OCI-LY1 (cell line): ENCODE measurements around the gene KCNH1.

Experiments used
- H2AFZ ChIP-seq: fragments of 200-600 bp; sonication (generic), shearing (Covaris generic); 2 replicates; pipeline ENCODE4 v1.6.0; 2014; ENCODE audit warnings: antibody characterized with exemption, mild to moderate bottlenecking, low read length
- H3F3A ChIP-seq: fragments of 200-600 bp; sonication (generic), shearing (Covaris generic); 2 replicates; pipeline ENCODE4 v1.6.0; 2014; ENCODE audit warnings: mild to moderate bottlenecking, antibody characterized with exemption, low read length, moderate library complexity; ENCODE audit not compliant: insufficient read depth
- H3K27ac ChIP-seq: fragments of 200-600 bp; sonication (generic); 2 replicates; pipeline ENCODE4 v1.5.1; 2014; ENCODE audit warnings: low read length, mixed run types, mild to moderate bottlenecking, low read depth; ENCODE audit not compliant: poor library complexity, severe bottlenecking
- H3K27me3 ChIP-seq: fragments of 200-600 bp; sonication (generic); 2 replicates; pipeline ENCODE4 v1.6.0; 2014; ENCODE audit warnings: antibody characterized with exemption, mild to moderate bottlenecking, low read length, moderate library complexity; ENCODE audit not compliant: insufficient read depth
- H3K36me3 ChIP-seq: fragments of 200-600 bp; sonication (generic); 2 replicates; pipeline ENCODE4 v1.6.1; 2014; ENCODE audit warnings: mild to moderate bottlenecking, antibody characterized with exemption, low read length, moderate library complexity, mixed read lengths; ENCODE audit not compliant: insufficient read depth
- H3K4me1 ChIP-seq: fragments of 200-600 bp; sonication (generic); 2 replicates; pipeline ENCODE4 v1.5.1; 2014; ENCODE audit warnings: mild to moderate bottlenecking, low read length, moderate library complexity; ENCODE audit not compliant: insufficient read depth, severe bottlenecking
- H3K4me2 ChIP-seq: fragments of 200-600 bp; sonication (generic), shearing (Covaris generic); 2 replicates; pipeline ENCODE4 v1.6.1; 2014; ENCODE audit warnings: low read length
- H3K4me3 ChIP-seq: fragments of 200-600 bp; sonication (generic); 2 replicates; pipeline ENCODE4 v1.5.1; 2014; ENCODE audit warnings: low read length, low read depth, mild to moderate bottlenecking, mixed read lengths; ENCODE audit not compliant: poor library complexity, severe bottlenecking
- H3K79me2 ChIP-seq: fragments of 200-600 bp; shearing (Covaris generic); 2 replicates; pipeline ENCODE4 v1.6.1; 2016; ENCODE audit warnings: mixed run types, low read length, mixed read lengths; ENCODE audit not compliant: insufficient read depth
- H3K9ac ChIP-seq: fragments of 200-600 bp; sonication (generic), shearing (Covaris generic); 2 replicates; pipeline ENCODE4 v1.6.1; 2014; ENCODE audit warnings: mild to moderate bottlenecking, low read length, mixed read lengths
- H3K9me2 ChIP-seq: fragments of 200-600 bp; sonication (generic), shearing (Covaris generic); 2 replicates; pipeline ENCODE4 v1.6.1; 2014; ENCODE audit warnings: low read depth, mild to moderate bottlenecking, low read length, mixed read lengths
- H3K9me3 ChIP-seq: fragments of 200-600 bp; shearing (Covaris generic); 2 replicates; pipeline ENCODE4 v1.6.1; 2014; ENCODE audit warnings: low read length, mixed read lengths
- H4K20me1 ChIP-seq: fragments of 200-600 bp; sonication (generic), shearing (Covaris generic); 2 replicates; pipeline ENCODE4 v1.6.0; 2016; ENCODE audit warnings: mild to moderate bottlenecking, low read length; ENCODE audit not compliant: insufficient read depth
- EZH2 ChIP-seq: fragments of 200-600 bp; sonication (generic), shearing (Covaris generic); IDR thresholded peaks from 2 replicates; pipeline ENCODE4 v1.8.0; 2017; ENCODE audit warnings: borderline replicate concordance, mixed run types, mild to moderate bottlenecking, antibody characterized with exemption, low read length, moderate library complexity, mixed read lengths
- TF ChIP-seq, protein P1 (sequence below): fragments of 200-600 bp; sonication (generic), shearing (Covaris generic); IDR thresholded peaks from 2 replicates; pipeline ENCODE4 v1.5.1; 2017; ENCODE audit warnings: mild to moderate bottlenecking, antibody characterized with exemption, low read length, moderate library complexity, mixed read lengths

The KCNH1 gene

GRCh38 chr1:210635108-210635507, 498.8 kb downstream of the KCNH1 start:
- no peak overlapping the region for H3K4me3 ChIP-seq
- H2AFZ ChIP-seq = no peak overlapping the region
- no peaks in the 10 kb centered on the region for H3K36me3 ChIP-seq
- H4K20me1 ChIP-seq = no peaks in the 10 kb centered on the region
- no peaks in the 10 kb centered on the region for H3F3A ChIP-seq
- no peaks in the 10 kb centered on the region for H3K27me3 ChIP-seq
- no peaks in the 10 kb centered on the region for H3K9me2 ChIP-seq
- no peaks in the 10 kb centered on the region for H3K4me1 ChIP-seq
- H3K9ac ChIP-seq = no peak overlapping the region
- TF ChIP-seq, protein P1, sequence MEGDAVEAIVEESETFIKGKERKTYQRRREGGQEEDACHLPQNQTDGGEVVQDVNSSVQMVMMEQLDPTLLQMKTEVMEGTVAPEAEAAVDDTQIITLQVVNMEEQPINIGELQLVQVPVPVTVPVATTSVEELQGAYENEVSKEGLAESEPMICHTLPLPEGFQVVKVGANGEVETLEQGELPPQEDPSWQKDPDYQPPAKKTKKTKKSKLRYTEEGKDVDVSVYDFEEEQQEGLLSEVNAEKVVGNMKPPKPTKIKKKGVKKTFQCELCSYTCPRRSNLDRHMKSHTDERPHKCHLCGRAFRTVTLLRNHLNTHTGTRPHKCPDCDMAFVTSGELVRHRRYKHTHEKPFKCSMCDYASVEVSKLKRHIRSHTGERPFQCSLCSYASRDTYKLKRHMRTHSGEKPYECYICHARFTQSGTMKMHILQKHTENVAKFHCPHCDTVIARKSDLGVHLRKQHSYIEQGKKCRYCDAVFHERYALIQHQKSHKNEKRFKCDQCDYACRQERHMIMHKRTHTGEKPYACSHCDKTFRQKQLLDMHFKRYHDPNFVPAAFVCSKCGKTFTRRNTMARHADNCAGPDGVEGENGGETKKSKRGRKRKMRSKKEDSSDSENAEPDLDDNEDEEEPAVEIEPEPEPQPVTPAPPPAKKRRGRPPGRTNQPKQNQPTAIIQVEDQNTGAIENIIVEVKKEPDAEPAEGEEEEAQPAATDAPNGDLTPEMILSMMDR = no peak
- no peak for TF ChIP-seq EZH2
- no peaks in the 10 kb centered on the region for H3K79me2 ChIP-seq
- no peak overlapping the region for H3K4me2 ChIP-seq
- no peaks in the 10 kb centered on the region for H3K9me3 ChIP-seq
- no peak overlapping the region for H3K27ac ChIP-seq

- no peak overlapping the region for H2AFZ ChIP-seq
- no peaks in the 10 kb centered on the region for H3K27me3 ChIP-seq
- H3K4me1 ChIP-seq = no peaks in the 10 kb centered on the region
- H3K36me3 ChIP-seq = no peaks in the 10 kb centered on the region
- H3K79me2 ChIP-seq = no peaks in the 10 kb centered on the region
- no peak overlapping the region for H3K4me3 ChIP-seq
- H3K9ac ChIP-seq = no peak overlapping the region
- H3K4me2 ChIP-seq = no peak overlapping the region
- H3K9me2 ChIP-seq = no peaks in the 10 kb centered on the region
- TF ChIP-seq, protein P1 = no peak
- TF ChIP-seq EZH2 = no peak
- no peaks in the 10 kb centered on the region for H4K20me1 ChIP-seq
- no peaks in the 10 kb centered on the region for H3F3A ChIP-seq
- H3K9me3 ChIP-seq = no peaks in the 10 kb centered on the region
- no peak overlapping the region for H3K27ac ChIP-seq
Observed at GRCh38 chr1:210633636-210634035, 500.3 kb downstream of the KCNH1 start.

DNA sequence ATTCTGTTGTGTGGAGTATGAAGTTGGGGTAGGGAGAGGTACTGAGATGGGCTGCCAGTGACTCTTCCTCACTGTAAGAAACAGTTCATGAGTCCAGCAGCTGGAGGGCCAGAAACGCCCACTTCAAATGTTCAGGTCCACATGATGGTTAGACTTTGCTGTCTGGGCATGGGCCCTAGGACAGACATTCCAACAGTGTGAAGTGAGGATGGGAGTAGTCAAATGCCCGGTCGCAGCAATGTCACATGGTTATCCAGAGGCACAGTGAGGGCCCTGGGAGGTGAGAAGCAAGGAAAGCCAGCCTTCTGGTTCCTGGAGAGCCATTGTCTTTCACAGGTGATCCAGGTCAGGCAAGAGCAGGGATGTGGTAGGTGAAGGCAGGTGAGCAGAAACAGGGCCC, 500.8 kb downstream of the KCNH1 start:
- no peak for TF ChIP-seq EZH2
- TF ChIP-seq, protein P1 = no peak
- H3F3A ChIP-seq = no peaks in the 10 kb centered on the region
- no peaks in the 10 kb centered on the region for H3K79me2 ChIP-seq
- no peak overlapping the region for H3K9ac ChIP-seq
- H3K9me2 ChIP-seq = no peaks in the 10 kb centered on the region
- H3K36me3 ChIP-seq = no peaks in the 10 kb centered on the region
- no peaks in the 10 kb centered on the region for H3K9me3 ChIP-seq
- H3K27me3 ChIP-seq = no peaks in the 10 kb centered on the region
- H4K20me1 ChIP-seq = no peaks in the 10 kb centered on the region
- no peak overlapping the region for H2AFZ ChIP-seq
- no peak overlapping the region for H3K27ac ChIP-seq
- no peaks in the 10 kb centered on the region for H3K4me1 ChIP-seq
- no peak overlapping the region for H3K4me2 ChIP-seq
- no peak overlapping the region for H3K4me3 ChIP-seq
